ENCODE results near the gene CEP97.
A peak's percentile ranks its signal among the peaks of the same experiment; 100 is the strongest.

Gene CEP97

DNA sequence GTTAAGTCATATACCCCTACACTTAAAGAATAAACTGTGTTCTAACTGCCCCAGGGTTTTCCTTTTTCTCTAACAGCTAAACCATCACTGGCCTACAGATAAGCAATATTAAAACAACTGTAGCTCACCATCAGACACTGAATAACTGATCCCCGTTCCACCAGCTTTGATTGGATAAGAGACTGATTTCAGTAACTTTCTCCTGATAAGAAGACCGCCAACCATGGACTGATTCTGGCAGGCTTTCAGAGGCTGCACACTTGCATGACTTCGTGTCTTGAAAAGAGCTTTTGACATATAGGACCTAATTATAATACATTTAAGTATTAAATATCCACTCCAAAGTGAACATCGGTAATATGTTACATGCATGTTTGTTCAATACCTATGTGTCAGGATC, 15.3 kb upstream of the CEP97 start:
- Histone ChIP-seq H3K9me3 (ENCODE audit: insufficient read depth, low read length) (no peaks in the 10 kb centered on the region), H2AFZ (ENCODE audit: low read depth, low read length) (no peak overlapping the region), H3K36me3 (replicated peaks; ENCODE audit: low read depth, low read length) (no peaks in the 10 kb centered on the region), H3K4me2 (ENCODE audit: low read length) (no peak overlapping the region), H3K4me3 (ENCODE audit: low read length) (no peak overlapping the region), H3K27me3 (ENCODE audit: low read depth, low read length) (no peaks in the 10 kb centered on the region), H4K20me1 (ENCODE audit: insufficient read depth, low read length) (no peaks in the 10 kb centered on the region), H3K27ac (ENCODE audit: low read length) (no peak overlapping the region), H3K4me1 (ENCODE audit: low read length) (peaks cover 8% of the 10 kb centered on the region), H3K9ac (ENCODE audit: low read length) (no peak overlapping the region), H3K79me2 (ENCODE audit: low read length) (no peaks in the 10 kb centered on the region)
- TF ChIP-seq, protein P1, sequence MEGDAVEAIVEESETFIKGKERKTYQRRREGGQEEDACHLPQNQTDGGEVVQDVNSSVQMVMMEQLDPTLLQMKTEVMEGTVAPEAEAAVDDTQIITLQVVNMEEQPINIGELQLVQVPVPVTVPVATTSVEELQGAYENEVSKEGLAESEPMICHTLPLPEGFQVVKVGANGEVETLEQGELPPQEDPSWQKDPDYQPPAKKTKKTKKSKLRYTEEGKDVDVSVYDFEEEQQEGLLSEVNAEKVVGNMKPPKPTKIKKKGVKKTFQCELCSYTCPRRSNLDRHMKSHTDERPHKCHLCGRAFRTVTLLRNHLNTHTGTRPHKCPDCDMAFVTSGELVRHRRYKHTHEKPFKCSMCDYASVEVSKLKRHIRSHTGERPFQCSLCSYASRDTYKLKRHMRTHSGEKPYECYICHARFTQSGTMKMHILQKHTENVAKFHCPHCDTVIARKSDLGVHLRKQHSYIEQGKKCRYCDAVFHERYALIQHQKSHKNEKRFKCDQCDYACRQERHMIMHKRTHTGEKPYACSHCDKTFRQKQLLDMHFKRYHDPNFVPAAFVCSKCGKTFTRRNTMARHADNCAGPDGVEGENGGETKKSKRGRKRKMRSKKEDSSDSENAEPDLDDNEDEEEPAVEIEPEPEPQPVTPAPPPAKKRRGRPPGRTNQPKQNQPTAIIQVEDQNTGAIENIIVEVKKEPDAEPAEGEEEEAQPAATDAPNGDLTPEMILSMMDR (IDR thresholded peaks at IDR 0.05; ENCODE audit: low read depth, low read length) = no peak
- TF ChIP-seq EZH2phosphoT487 (IDR thresholded peaks at IDR 0.05; ENCODE audit: low read depth) = no peak

DNA sequence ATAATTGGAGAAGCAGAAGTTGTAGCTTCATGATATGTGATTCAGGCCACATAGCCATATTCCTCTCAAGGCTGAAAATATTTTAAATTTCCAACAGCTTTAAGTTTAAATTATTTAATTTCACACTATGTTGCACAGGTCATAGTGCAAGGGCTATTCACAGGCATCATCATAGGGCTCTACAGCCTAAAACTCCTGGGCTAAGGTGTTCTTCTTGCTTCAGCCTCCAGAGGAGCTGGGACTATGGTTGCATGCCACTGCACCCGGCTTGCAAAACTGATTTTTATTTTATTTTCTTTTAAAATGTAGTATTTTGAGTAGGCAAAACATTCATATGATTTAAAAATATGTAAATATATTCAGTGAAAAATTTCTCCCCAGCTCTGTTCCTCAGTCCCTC, 6.0 kb upstream of the CEP97 start:
- Histone ChIP-seq H3K27ac (ENCODE audit: low read length) (no peak overlapping the region), H3K4me2 (ENCODE audit: low read length) (no peak overlapping the region), H3K27me3 (ENCODE audit: low read depth, low read length) (no peaks in the 10 kb centered on the region), H3K9me3 (ENCODE audit: insufficient read depth, low read length) (no peaks in the 10 kb centered on the region), H4K20me1 (ENCODE audit: insufficient read depth, low read length) (no peaks in the 10 kb centered on the region), H3K36me3 (replicated peaks; ENCODE audit: low read depth, low read length) (no peaks in the 10 kb centered on the region), H3K4me3 (ENCODE audit: low read length) (no peak overlapping the region), H3K79me2 (ENCODE audit: low read length) (no peaks in the 10 kb centered on the region), H3K9ac (ENCODE audit: low read length) (no peak overlapping the region), H2AFZ (ENCODE audit: low read depth, low read length) (no peak overlapping the region), H3K4me1 (ENCODE audit: low read length) (peaks cover 25% of the 10 kb centered on the region)
- TF ChIP-seq, protein P1 (IDR thresholded peaks at IDR 0.05; ENCODE audit: low read depth, low read length) = no peak
- no peak for TF ChIP-seq EZH2phosphoT487 (IDR thresholded peaks at IDR 0.05; ENCODE audit: low read depth)

DNA sequence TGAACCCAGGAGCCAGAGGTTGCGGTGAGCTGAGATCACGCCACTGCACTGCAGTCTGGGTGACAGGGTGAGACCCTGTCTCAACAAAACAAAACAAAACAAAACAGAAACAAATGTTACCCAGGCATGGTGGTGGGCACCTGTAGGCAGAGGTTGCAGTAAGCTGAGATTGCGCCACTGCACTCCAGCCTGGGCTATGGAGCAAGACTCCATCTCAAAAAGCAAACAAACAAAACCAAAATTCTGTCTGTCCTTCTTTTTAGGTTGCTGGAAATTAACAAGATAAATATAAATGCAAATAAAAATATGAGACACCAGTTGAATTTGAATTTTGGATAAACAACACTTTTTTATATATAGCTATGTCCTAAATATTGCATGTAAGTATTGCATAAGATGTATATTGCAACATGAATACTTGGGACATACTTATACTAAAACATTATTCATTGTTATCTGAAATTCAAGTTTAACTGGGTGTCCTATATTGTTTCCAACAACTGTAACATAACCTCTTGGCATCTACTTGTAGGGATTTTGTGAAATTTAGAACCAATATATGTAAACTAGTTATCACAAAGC, 4.7 kb upstream of the CEP97 start:
- no peak overlapping the region for H2AFZ ChIP-seq (ENCODE audit: low read depth, low read length)
- no peaks in the 10 kb centered on the region for H3K9me3 ChIP-seq (ENCODE audit: insufficient read depth, low read length)
- no peaks in the 10 kb centered on the region for H3K79me2 ChIP-seq (ENCODE audit: low read length)
- H3K4me1 ChIP-seq (ENCODE audit: low read length) = peaks cover 25% of the 10 kb centered on the region
- TF ChIP-seq, protein P1 (IDR thresholded peaks at IDR 0.05; ENCODE audit: low read depth, low read length) = no peak
- no peak for TF ChIP-seq EZH2phosphoT487 (IDR thresholded peaks at IDR 0.05; ENCODE audit: low read depth)
- H3K36me3 ChIP-seq (replicated peaks; ENCODE audit: low read depth, low read length) = no peaks in the 10 kb centered on the region
- H3K9ac ChIP-seq (ENCODE audit: low read length) = no peak overlapping the region
- H3K27ac ChIP-seq (ENCODE audit: low read length) = no peak overlapping the region
- H3K4me2 ChIP-seq (ENCODE audit: low read length) = no peak overlapping the region
- H4K20me1 ChIP-seq (ENCODE audit: insufficient read depth, low read length) = no peaks in the 10 kb centered on the region
- no peaks in the 10 kb centered on the region for H3K27me3 ChIP-seq (ENCODE audit: low read depth, low read length)
- H3K4me3 ChIP-seq (ENCODE audit: low read length) = no peak overlapping the region

DNA sequence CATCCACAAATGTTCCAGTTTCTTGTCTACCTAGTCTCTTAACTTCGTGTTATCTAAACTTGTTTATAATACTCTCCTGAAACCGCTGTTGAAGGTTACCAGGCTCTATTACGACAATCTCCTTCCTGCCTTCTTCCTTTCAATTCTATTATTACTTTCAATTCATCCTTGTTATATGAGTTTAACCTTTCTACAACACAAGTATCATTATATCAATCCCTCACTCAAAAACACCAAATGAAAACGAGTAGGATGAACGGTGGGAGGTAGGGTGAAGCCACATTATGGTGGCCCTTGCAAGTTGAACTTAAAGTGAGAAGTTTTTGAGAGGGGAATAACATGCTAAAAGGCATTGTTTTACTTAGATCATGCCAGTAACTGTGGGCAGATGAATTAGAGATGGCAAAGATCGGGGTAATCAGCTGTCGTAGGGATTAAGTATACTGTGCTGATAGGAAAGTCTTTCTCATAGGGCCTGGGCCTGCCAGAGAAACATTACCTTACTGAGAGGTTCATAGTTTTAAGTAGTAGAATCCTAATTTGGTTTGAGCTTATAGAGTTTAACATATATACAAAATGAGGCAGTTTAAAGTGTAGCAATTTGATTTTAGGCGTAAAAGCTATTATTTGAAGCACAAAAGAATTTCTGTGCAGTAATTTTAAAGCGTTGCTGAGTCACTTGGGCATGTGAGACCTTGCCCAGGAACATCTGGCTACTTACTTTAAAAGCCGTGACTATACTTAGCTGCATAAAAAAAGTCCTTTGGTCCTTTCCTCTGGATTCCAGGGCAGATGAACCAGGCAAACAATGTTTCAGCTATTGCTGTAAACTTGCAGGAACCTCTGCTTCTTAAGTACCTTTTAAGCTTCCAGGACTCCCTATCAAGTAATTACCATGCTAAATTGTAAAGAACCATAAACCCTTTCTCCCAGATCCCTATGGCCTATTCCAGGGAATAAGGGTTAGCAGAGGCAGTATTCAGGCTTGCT, 3.3 kb upstream of the CEP97 start:
- H3K4me1 ChIP-seq (ENCODE audit: low read length) = peaks cover 29% of the 10 kb centered on the region
- no peak overlapping the region for H3K4me3 ChIP-seq (ENCODE audit: low read length)
- 0 out of 2 replicates have a peak overlapping the region, but pooled peaks have one; percentile 12 for H2AFZ ChIP-seq (ENCODE audit: low read depth, low read length)
- H3K79me2 ChIP-seq (ENCODE audit: low read length) = peaks cover 12% of the 10 kb centered on the region
- no peaks in the 10 kb centered on the region for H3K36me3 ChIP-seq (replicated peaks; ENCODE audit: low read depth, low read length)
- no peaks in the 10 kb centered on the region for H4K20me1 ChIP-seq (ENCODE audit: insufficient read depth, low read length)
- H3K9ac ChIP-seq (ENCODE audit: low read length) = no peak overlapping the region
- TF ChIP-seq, protein P1 (IDR thresholded peaks at IDR 0.05; ENCODE audit: low read depth, low read length) = no peak
- no peak for TF ChIP-seq EZH2phosphoT487 (IDR thresholded peaks at IDR 0.05; ENCODE audit: low read depth)
- peak overlapping the region; percentile 9; the same call in 1 of the 2 replicates for H3K4me2 ChIP-seq (ENCODE audit: low read length)
- H3K27me3 ChIP-seq (ENCODE audit: low read depth, low read length) = no peaks in the 10 kb centered on the region
- no peak overlapping the region for H3K27ac ChIP-seq (ENCODE audit: low read length)
- no peaks in the 10 kb centered on the region for H3K9me3 ChIP-seq (ENCODE audit: insufficient read depth, low read length)

Measured in OCI-LY3 (cell line).